ENCODE data around the gene PKP4.

DNA sequence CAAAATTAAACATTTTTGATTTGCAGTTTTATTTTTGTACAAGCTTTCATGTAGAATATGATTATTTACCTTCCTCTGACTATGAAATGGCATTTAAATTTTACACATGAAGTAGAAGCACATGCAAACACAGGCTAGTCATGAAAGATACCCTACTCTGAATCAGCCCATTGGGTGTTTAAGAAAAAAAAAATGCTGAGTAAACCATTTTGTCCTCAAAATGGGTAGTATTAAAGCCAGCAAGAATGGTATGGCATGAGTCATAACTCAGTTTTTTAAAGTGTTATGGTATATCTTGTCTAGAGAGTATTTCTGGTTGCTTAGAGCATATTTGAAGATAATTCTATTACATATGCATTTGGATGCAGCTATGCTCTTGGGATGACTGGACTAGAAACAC lies 55.0 kb downstream of the PKP4 start:
- TF ChIP-seq POLR2AphosphoS5 (IDR thresholded peaks at IDR 0.05; ENCODE audit: borderline replicate concordance, low read depth, low read length) (no peak), EZH2 (IDR thresholded peaks at IDR 0.05) (no peak)
